Measurements from ENCODE around the gene PTPN21. TPM values are rescaled to one million over a fixed set of nuclear protein-coding genes. Genes with fewer than 3 reads are reported as not detected.

The PTPN21 gene
- total RNA-seq, 1 donor from 2014 or later: 12.5 TPM

DNA sequence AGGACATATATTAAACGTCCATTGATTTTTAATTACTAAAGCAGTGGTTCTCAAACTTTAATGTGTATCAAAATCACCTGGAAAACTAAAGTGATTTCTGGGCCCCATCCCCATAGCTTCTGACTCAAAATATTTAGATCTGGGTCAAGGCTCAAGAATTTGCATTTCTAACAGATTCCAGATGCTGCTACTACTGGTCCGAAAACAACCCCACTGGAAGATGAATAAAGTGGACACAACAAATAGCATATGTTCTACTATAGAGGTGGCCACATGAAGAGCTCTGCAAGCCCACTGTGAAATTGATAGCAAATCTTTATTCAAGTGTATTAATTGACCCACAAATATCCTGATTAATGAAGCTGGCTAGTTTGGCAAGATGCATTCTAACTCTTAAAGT is 99.9 kb downstream of the PTPN21 start:
- TF ChIP-seq, protein P1, sequence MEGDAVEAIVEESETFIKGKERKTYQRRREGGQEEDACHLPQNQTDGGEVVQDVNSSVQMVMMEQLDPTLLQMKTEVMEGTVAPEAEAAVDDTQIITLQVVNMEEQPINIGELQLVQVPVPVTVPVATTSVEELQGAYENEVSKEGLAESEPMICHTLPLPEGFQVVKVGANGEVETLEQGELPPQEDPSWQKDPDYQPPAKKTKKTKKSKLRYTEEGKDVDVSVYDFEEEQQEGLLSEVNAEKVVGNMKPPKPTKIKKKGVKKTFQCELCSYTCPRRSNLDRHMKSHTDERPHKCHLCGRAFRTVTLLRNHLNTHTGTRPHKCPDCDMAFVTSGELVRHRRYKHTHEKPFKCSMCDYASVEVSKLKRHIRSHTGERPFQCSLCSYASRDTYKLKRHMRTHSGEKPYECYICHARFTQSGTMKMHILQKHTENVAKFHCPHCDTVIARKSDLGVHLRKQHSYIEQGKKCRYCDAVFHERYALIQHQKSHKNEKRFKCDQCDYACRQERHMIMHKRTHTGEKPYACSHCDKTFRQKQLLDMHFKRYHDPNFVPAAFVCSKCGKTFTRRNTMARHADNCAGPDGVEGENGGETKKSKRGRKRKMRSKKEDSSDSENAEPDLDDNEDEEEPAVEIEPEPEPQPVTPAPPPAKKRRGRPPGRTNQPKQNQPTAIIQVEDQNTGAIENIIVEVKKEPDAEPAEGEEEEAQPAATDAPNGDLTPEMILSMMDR (IDR thresholded peaks at IDR 0.05; ENCODE audit: insufficient read depth, low read length, poor library complexity, severe bottlenecking): no peak
- no peaks in the 10 kb centered on the region for H3K27me3 ChIP-seq (ENCODE audit: control insufficient read depth, insufficient read depth, low read length)
- no peak for DNase-seq (ENCODE audit: low read depth)
- peaks cover 1% of the 10 kb centered on the region for H3K36me3 ChIP-seq (ENCODE audit: control insufficient read depth, insufficient read depth, low read length)
- H3K4me3 ChIP-seq (ENCODE audit: low read depth, low read length): no peak overlapping the region

DNA sequence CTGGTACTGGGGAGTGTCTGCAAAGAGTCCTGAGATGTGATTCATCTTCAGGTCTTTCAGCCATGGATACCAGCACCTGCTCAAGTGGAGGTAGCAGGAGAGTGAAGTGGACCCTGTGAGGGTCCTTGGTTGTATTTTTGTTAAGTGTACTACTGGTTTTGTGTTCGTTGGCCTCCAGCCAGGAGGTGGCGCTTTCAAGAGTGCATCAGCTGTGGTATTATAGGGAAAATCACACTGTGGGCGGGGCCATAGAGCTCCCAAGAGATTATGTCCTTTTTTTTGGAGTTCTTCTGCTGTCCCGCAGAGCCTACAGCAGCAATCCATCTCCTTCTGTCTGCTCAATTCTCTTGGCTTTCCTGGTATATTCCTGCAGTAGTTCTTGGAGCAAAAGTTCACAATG is 102.6 kb downstream of the PTPN21 start:
- TF ChIP-seq, protein P1 (IDR thresholded peaks at IDR 0.05; ENCODE audit: insufficient read depth, low read length, poor library complexity, severe bottlenecking): no peak
- Histone ChIP-seq H3K36me3 (ENCODE audit: control insufficient read depth, insufficient read depth, low read length) (peaks cover 1% of the 10 kb centered on the region), H3K27me3 (ENCODE audit: control insufficient read depth, insufficient read depth, low read length) (no peaks in the 10 kb centered on the region), H3K4me3 (ENCODE audit: low read depth, low read length) (no peak overlapping the region)
- no peak for DNase-seq (ENCODE audit: low read depth)

DNA sequence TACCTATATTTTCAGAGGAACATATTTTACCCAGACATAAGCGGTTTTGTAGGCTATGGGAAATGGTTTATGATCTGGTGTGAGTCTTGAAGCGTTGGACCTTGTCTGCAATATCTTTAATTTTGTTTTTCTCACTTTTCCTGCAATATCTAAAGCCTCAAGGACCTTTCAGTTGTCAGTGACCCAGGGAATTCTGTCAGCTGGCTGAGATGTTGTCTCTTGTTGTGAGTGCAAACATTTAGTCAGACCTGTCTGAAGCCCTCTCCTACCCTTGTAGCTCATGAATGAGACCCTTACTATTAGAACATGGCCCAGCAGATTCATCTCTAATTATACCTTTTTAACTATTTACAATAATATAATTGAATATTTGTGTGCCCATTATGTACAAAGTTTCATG is 115.7 kb downstream of the PTPN21 start:
- TF ChIP-seq, protein P1 (IDR thresholded peaks at IDR 0.05; ENCODE audit: insufficient read depth, low read length, poor library complexity, severe bottlenecking): no peak
- Histone ChIP-seq H3K4me3 (ENCODE audit: low read depth, low read length) (no peak overlapping the region), H3K36me3 (ENCODE audit: control insufficient read depth, insufficient read depth, low read length) (no peaks in the 10 kb centered on the region), H3K27me3 (ENCODE audit: control insufficient read depth, insufficient read depth, low read length) (no peaks in the 10 kb centered on the region)
- DNase-seq (ENCODE audit: low read depth): no peak

DNA sequence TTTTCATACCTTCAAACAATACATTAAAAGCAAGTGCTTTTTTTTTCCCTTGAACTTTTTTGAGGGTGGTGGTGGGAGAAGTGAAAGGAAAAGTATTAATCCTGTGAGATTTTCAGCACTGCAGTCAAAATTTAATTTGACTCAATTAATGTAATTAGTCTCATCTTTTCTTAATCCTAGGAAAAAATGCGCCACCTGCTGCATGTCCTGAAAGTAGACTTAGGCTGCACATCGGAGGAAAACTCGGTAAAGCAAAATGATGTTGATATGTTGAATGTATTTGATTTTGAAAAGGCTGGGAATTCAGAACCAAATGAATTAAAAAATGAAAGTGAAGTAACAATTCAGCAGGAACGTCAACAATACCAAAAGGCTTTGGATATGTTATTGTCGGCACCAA is 117.1 kb downstream of the PTPN21 start:
- Histone ChIP-seq H3K27me3 (ENCODE audit: control insufficient read depth, insufficient read depth, low read length) (no peaks in the 10 kb centered on the region), H3K4me3 (ENCODE audit: low read depth, low read length) (no peak overlapping the region), H3K36me3 (ENCODE audit: control insufficient read depth, insufficient read depth, low read length) (no peaks in the 10 kb centered on the region)
- DNase-seq (ENCODE audit: low read depth): no peak
- TF ChIP-seq, protein P1 (IDR thresholded peaks at IDR 0.05; ENCODE audit: insufficient read depth, low read length, poor library complexity, severe bottlenecking): peak; percentile 25

DNA sequence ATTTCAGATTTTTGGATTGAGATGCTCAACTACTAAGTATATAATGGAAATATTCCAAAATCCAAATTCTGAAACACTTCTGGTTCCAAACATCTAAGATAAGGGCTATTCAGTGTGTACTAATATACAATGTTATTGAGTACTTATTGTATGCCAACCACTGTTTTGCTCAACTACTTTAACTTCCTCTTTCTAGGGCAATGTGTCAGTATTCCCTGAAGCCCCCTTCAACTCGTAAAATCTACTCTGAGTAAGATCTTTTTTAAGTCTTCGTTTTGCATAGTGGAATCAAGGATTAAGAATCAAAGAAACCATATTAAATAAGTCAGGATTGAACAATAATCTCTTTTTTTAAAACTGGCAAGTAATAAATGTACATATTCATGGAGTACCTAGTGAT is 123.8 kb downstream of the PTPN21 start:
- Histone ChIP-seq H3K4me3 (ENCODE audit: low read depth, low read length) (no peak overlapping the region), H3K36me3 (ENCODE audit: control insufficient read depth, insufficient read depth, low read length) (no peaks in the 10 kb centered on the region), H3K27me3 (ENCODE audit: control insufficient read depth, insufficient read depth, low read length) (no peaks in the 10 kb centered on the region)
- no peak for DNase-seq (ENCODE audit: low read depth)
- TF ChIP-seq, protein P1 (IDR thresholded peaks at IDR 0.05; ENCODE audit: insufficient read depth, low read length, poor library complexity, severe bottlenecking): no peak

DNA sequence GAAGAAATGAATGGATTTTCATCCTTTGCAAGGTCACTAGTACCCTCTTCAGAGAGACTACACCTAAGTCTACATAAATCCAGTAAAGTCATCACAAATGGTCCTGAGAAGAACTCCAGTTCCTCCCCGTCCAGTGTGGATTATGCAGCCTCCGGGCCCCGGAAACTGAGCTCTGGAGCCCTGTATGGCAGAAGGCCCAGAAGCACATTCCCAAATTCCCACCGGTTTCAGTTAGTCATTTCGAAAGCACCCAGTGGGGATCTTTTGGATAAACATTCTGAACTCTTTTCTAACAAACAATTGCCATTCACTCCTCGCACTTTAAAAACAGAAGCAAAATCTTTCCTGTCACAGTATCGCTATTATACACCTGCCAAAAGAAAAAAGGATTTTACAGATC is 128.5 kb downstream of the PTPN21 start:
- DNase-seq (ENCODE audit: low read depth): no peak

More for the DNA sequence above, 128.5 kb downstream of the PTPN21 start:
- TF ChIP-seq, protein P1 (IDR thresholded peaks at IDR 0.05; ENCODE audit: insufficient read depth, low read length, poor library complexity, severe bottlenecking): no peak
- H3K27me3 ChIP-seq (ENCODE audit: control insufficient read depth, insufficient read depth, low read length): no peaks in the 10 kb centered on the region
- H3K4me3 ChIP-seq (ENCODE audit: low read depth, low read length): no peak overlapping the region
- no peaks in the 10 kb centered on the region for H3K36me3 ChIP-seq (ENCODE audit: control insufficient read depth, insufficient read depth, low read length)
